ENCODE results near the gene AP4M1. TPM values are rescaled to one million over a fixed set of nuclear protein-coding genes. Genes with fewer than 3 reads are reported as not detected.

Gene AP4M1
- total and polyA plus RNA-seq, 9 of the 15 experiments (the other 6 are each of a cell fraction or from before 2014, with no cell fraction given): 1.3 to 30.9 (median 14.1) TPM

GRCh38 chr7:100088621-100089457 lies 12.6 kb upstream of the AP4M1 start, which contains the start of gene COPS6 (continued):
- TF ChIP-seq POLR2G (IDR thresholded peaks at IDR 0.05; ENCODE audit: low read depth, low read length) (peak; percentile 99), ATF4 (CRISPR knock-in tag; IDR thresholded peaks at IDR 0.05) (0 out of 2 replicates have a peak, but pooled peaks have one; percentile 27), BCOR (IDR thresholded peaks at IDR 0.05) (no peak), ELF4 (CRISPR knock-in tag; IDR thresholded peaks at IDR 0.05) (no peak), ZNF232 (CRISPR knock-in tag; IDR thresholded peaks at IDR 0.05) (peak; percentile 98), MTA1 (IDR thresholded peaks at IDR 0.05; ENCODE audit: borderline replicate concordance) (no peak; the same call in 1 of the 2 replicates), BHLHE40 (IDR thresholded peaks at IDR 0.05; ENCODE audit: low read length) (peak; percentile 59), ZNF143 (CRISPR knock-in tag; IDR thresholded peaks at IDR 0.05) (peak; percentile 47; the same call in 1 of the 2 replicates), MLLT1 (IDR thresholded peaks at IDR 0.05) (no peak), TEAD1 (CRISPR knock-in tag; IDR thresholded peaks at IDR 0.05) (peak in 1 of 2 experiments; percentile 95; a peak in 2 of 4 replicates), SNRNP70 (optimal IDR thresholded peaks at IDR 0.05; ENCODE audit: low read depth, low read length) (no peak), DPF2 (IDR thresholded peaks at IDR 0.05) (0 out of 2 replicates have a peak, but pooled peaks have one; percentile 40), E2F4 (CRISPR knock-in tag; IDR thresholded peaks at IDR 0.05; ENCODE audit: low read depth) (peak; percentile 88), NFIC (IDR thresholded peaks at IDR 0.05) (peak; percentile 62; the same call in 1 of the 2 replicates), CEBPG (CRISPR knock-in tag; IDR thresholded peaks at IDR 0.05) (peak; percentile 66), CEBPG (tag; conservative IDR thresholded peaks at IDR 0.05 in 1 of 2, IDR thresholded peaks at IDR 0.05 in 1 of 2) (0 out of 4 replicates have a peak, but pooled peaks of 1 of the 2 experiments have one; percentile 11), ZFPM2 (CRISPR knock-in tag; IDR thresholded peaks at IDR 0.05) (no peak), ZNF253 (CRISPR knock-in tag; conservative IDR thresholded peaks at IDR 0.05) (no peak), SLC30A9 (CRISPR knock-in tag; IDR thresholded peaks at IDR 0.05) (no peak), ZNF740 (CRISPR knock-in tag; IDR thresholded peaks at IDR 0.05) (no peak; the same call in none of the 2 replicates), ZNF740 (tag; IDR thresholded peaks at IDR 0.05) (no peak; a peak in 1 of 4 replicates), ZFP91 (CRISPR knock-in tag; IDR thresholded peaks at IDR 0.05) (peak; percentile 55; the same call in 1 of the 2 replicates), SIN3B (IDR thresholded peaks at IDR 0.05; ENCODE audit: low read depth) (peak; percentile 88)

Data from K562 (cell line).